HK-2 (cell line): Measurements from ENCODE around the gene ITGB5.

Experiments used
- DNase-seq: peaks from one replicate; pipeline ENCODE4 v3.0.0-alpha.2; 2018; ENCODE audit not compliant: unreplicated experiment

ITGB5 gene

GRCh38 chr3:124867511-124867910 is 19.7 kb downstream of the ITGB5 start:
- no peak for DNase-seq

GRCh38 chr3:124862006-124862405 is 25.2 kb downstream of the ITGB5 start:
- DNase-seq: no peak

GRCh38 chr3:124861041-124861440 is 26.1 kb downstream of the ITGB5 start:
- DNase-seq: no peak

- peak; percentile 82 for DNase-seq
These were observed 26.6 kb downstream of the ITGB5 start for GRCh38 chr3:124860599-124860998.

- peak; percentile 92 for DNase-seq
These were observed 28.1 kb downstream of the ITGB5 start for GRCh38 chr3:124859025-124859424.

GRCh38 chr3:124858275-124858674 is 28.9 kb downstream of the ITGB5 start:
- no peak for DNase-seq

GRCh38 chr3:124856677-124857076 is 30.5 kb downstream of the ITGB5 start:
- no peak for DNase-seq

GRCh38 chr3:124854009-124854408 is 33.2 kb downstream of the ITGB5 start:
- no peak for DNase-seq

GRCh38 chr3:124853446-124853845 is 33.7 kb downstream of the ITGB5 start:
- no peak for DNase-seq

- no peak for DNase-seq
These were observed 35.3 kb downstream of the ITGB5 start for GRCh38 chr3:124851905-124852304.

GRCh38 chr3:124851136-124851535 is 36.0 kb downstream of the ITGB5 start:
- no peak for DNase-seq

- DNase-seq: no peak
These were observed 36.5 kb downstream of the ITGB5 start for GRCh38 chr3:124850633-124851032.

- DNase-seq: no peak
These were observed 37.0 kb downstream of the ITGB5 start for GRCh38 chr3:124850212-124850611.

- DNase-seq: no peak
These were observed 38.9 kb downstream of the ITGB5 start for GRCh38 chr3:124848300-124848699.

- DNase-seq: no peak
These were observed 39.3 kb downstream of the ITGB5 start for GRCh38 chr3:124847863-124848262.

- DNase-seq: no peak
These were observed 40.1 kb downstream of the ITGB5 start for GRCh38 chr3:124847051-124847450.

GRCh38 chr3:124846189-124846588 is 41.0 kb downstream of the ITGB5 start:
- no peak for DNase-seq

GRCh38 chr3:124845406-124845805 is 41.8 kb downstream of the ITGB5 start:
- DNase-seq: peak; percentile 40

- DNase-seq: no peak
These were observed 43.5 kb downstream of the ITGB5 start for GRCh38 chr3:124843506-124844177.

- DNase-seq: no peak
These were observed 44.1 kb downstream of the ITGB5 start for GRCh38 chr3:124843047-124843446.

GRCh38 chr3:124841517-124841916 is 45.6 kb downstream of the ITGB5 start:
- DNase-seq: no peak

- DNase-seq: no peak
These were observed 46.8 kb downstream of the ITGB5 start for GRCh38 chr3:124840331-124840730.

- DNase-seq: no peak
These were observed 47.3 kb downstream of the ITGB5 start for GRCh38 chr3:124839896-124840295.

GRCh38 chr3:124838963-124839362 is 48.2 kb downstream of the ITGB5 start:
- no peak for DNase-seq
